ENCODE data around the gene GBP2.
"Not testable (repeated sequence)": the region's sequence is repeated elsewhere in the genome, so short reads cannot be mapped to it uniquely, and the experiment has no call there.

GRCh38 chr1:89072466-89073065 lies 53.3 kb downstream of the GBP2 start:
- TF ChIP-seq, protein P1, sequence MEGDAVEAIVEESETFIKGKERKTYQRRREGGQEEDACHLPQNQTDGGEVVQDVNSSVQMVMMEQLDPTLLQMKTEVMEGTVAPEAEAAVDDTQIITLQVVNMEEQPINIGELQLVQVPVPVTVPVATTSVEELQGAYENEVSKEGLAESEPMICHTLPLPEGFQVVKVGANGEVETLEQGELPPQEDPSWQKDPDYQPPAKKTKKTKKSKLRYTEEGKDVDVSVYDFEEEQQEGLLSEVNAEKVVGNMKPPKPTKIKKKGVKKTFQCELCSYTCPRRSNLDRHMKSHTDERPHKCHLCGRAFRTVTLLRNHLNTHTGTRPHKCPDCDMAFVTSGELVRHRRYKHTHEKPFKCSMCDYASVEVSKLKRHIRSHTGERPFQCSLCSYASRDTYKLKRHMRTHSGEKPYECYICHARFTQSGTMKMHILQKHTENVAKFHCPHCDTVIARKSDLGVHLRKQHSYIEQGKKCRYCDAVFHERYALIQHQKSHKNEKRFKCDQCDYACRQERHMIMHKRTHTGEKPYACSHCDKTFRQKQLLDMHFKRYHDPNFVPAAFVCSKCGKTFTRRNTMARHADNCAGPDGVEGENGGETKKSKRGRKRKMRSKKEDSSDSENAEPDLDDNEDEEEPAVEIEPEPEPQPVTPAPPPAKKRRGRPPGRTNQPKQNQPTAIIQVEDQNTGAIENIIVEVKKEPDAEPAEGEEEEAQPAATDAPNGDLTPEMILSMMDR (IDR thresholded peaks at IDR 0.05; ENCODE audit: low read depth, low read length), result not testable (repeated sequence)
- not testable (repeated sequence) for TF ChIP-seq EZH2phosphoT487 (IDR thresholded peaks at IDR 0.05; ENCODE audit: low read depth)

Measured in OCI-LY3 (cell line).